Measurements from ENCODE around the gene DYNLL1. TPM values are rescaled to one million over a fixed set of nuclear protein-coding genes. Genes with fewer than 3 reads are reported as not detected.
"Not testable (repeated sequence)": the region's sequence is repeated elsewhere in the genome, so short reads cannot be mapped to it uniquely, and the experiment has no call there.

DYNLL1 gene
- total RNA-seq, 2 experiments from 2014 or later: 269 to 277 TPM

- ChIA-PET POLR2A (interaction anchor here (0.5 to 1.4 kb wide), 10 partner anchors 10 to 653 kb away, joined by 3 to 7 read pairs (median 4); partner anchors contain the start of genes COX6A1 and SRSF9), CTCF (interaction anchor here (0.5 to 2.1 kb wide), 12 partner anchors 22 to 339 kb away, joined by 3 to 6 read pairs (median 3); partner anchors contain the start of genes COQ5 and SRSF9)
Measured at GRCh38 chr12:120496413-120497340, 764 bp downstream of the DYNLL1 start.

GRCh38 chr12:120497524-120498150 is 1.7 kb downstream of the DYNLL1 start:
- CTCF ChIA-PET: interaction anchor here (0.6 to 2.1 kb wide), 6 partner anchors 28 to 233 kb away, joined by 3 to 6 read pairs (median 4); partner anchors contain the start of gene SRSF9

GRCh38 chr12:120498870-120499515 is 3.1 kb downstream of the DYNLL1 start:
- ChIA-PET POLR2A (interaction anchor here (0.5 kb wide), 1 partner anchor 22 kb away, joined by 3 read pairs; no protein-coding TSS in a partner anchor), CTCF (no interaction called here)

More at GRCh38 chr12:120497524-120498150, 1.7 kb downstream of the DYNLL1 start:
- POLR2A ChIA-PET: interaction anchor here (1.4 kb wide), 1 partner anchor 37 kb away, joined by 4 read pairs; a partner anchor contains a TSS

- POLR2A ChIA-PET: no interaction called here
- CTCF ChIA-PET: interaction anchor here (0.6 to 0.8 kb wide), 2 partner anchors 9 to 62 kb away, joined by 3 to 4 read pairs; no protein-coding TSS in a partner anchor
Measured at GRCh38 chr12:120500581-120500980, 4.7 kb downstream of the DYNLL1 start.

- CTCF ChIA-PET: interaction anchor here (0.6 to 1.7 kb wide), 3 partner anchors 35 to 987 kb away, joined by 3 to 5 read pairs (median 3); partner anchors contain the start of gene SRSF9
- POLR2A ChIA-PET: no interaction called here
Measured at GRCh38 chr12:120504587-120504986, 8.7 kb downstream of the DYNLL1 start.

GRCh38 chr12:120508537-120508936 is 12.6 kb downstream of the DYNLL1 start:
- ChIA-PET POLR2A (no interaction called here), CTCF (interaction anchor here (1.1 kb wide), 1 partner anchor 8 kb away, joined by 3 read pairs; no protein-coding TSS in a partner anchor)

- CTCF ChIA-PET: no interaction called here
- POLR2A ChIA-PET: interaction anchor here (0.6 kb wide), 1 partner anchor 150 kb away, joined by 4 read pairs; no protein-coding TSS in a partner anchor
Measured at GRCh38 chr12:120514002-120514401, 18.1 kb downstream of the DYNLL1 start.

GRCh38 chr12:120515496-120515895 is 19.6 kb downstream of the DYNLL1 start:
- POLR2A ChIA-PET: no interaction called here
- CTCF ChIA-PET: no interaction called here

- POLR2A ChIA-PET, CTCF ChIA-PET: not testable (repeated sequence)
Measured at GRCh38 chr12:120519324-120519723, 23.4 kb downstream of the DYNLL1 start.

- CTCF ChIA-PET: no interaction called here
- POLR2A ChIA-PET: no interaction called here
Measured at GRCh38 chr12:120522568-120522967, 26.7 kb downstream of the DYNLL1 start.

- ChIA-PET POLR2A (interaction anchor here (0.8 to 1.0 kb wide), 3 partner anchors 34 to 238 kb away, joined by 4 to 5 read pairs (median 5); partner anchors contain the start of genes POP5 and RNU4-2), CTCF (interaction anchor here (0.9 kb wide), 2 partner anchors 10 to 32 kb away, joined by 3 read pairs; no protein-coding TSS in a partner anchor)
Measured at GRCh38 chr12:120528861-120529525, 33.1 kb downstream of the DYNLL1 start, which contains the start of gene COQ5. TSS of gene COQ5 (minus strand) at chr12:120529158. CDS start at chr12:120529141, 17 bp downstream.

- ChIA-PET CTCF (no interaction called here), POLR2A (interaction anchor here (0.6 kb wide), 1 partner anchor 234 kb away, joined by 3 read pairs; no protein-coding TSS in a partner anchor)
Measured at GRCh38 chr12:120529641-120530417, 33.9 kb downstream of the DYNLL1 start.

- CTCF ChIA-PET: not testable (repeated sequence)
- POLR2A ChIA-PET: interaction anchor here (0.6 kb wide), 1 partner anchor 235 kb away, joined by 3 read pairs; no protein-coding TSS in a partner anchor
Measured at GRCh38 chr12:120530418-120530761, 34.5 kb downstream of the DYNLL1 start.

GRCh38 chr12:120532701-120533238 is 36.9 kb downstream of the DYNLL1 start:
- POLR2A ChIA-PET: no interaction called here
- CTCF ChIA-PET: no interaction called here

- ChIA-PET POLR2A (interaction anchor here (0.8 to 1.5 kb wide), 4 partner anchors 16 to 66 kb away, joined by 3 to 6 read pairs (median 4); partner anchors contain the start of gene POP5), CTCF (interaction anchor here (0.8 to 1.2 kb wide), 3 partner anchors 33 to 96 kb away, joined by 3 to 5 read pairs (median 3); partner anchors contain the start of gene SRSF9)
Measured at GRCh38 chr12:120534203-120534702, 38.3 kb downstream of the DYNLL1 start, which contains the start of gene RNF10. TSS of gene RNF10 (plus strand) at chr12:120534356. CDS start at chr12:120534812, 456 bp downstream.

- POLR2A ChIA-PET: interaction anchor here (0.6 to 1.5 kb wide), 6 partner anchors 15 to 295 kb away, joined by 3 to 6 read pairs (median 4); partner anchors contain the start of gene POP5
- CTCF ChIA-PET: interaction anchor here (0.8 to 1.2 kb wide), 4 partner anchors 32 to 97 kb away, joined by 3 to 5 read pairs (median 3); partner anchors contain the start of gene SRSF9
Measured at GRCh38 chr12:120534703-120535655, 39.1 kb downstream of the DYNLL1 start.
